Ishikawa (cell line): Measurements from ENCODE around the gene POU2F2.

Experiments
- EP300 ChIP-seq: IDR thresholded peaks from 2 replicates; pipeline ENCODE4 v1.6.1; 2012; ENCODE audit warnings: borderline replicate concordance
- NFIC ChIP-seq: IDR thresholded peaks from 2 replicates; pipeline ENCODE4 v1.6.1; 2012
- TAF1 ChIP-seq: IDR thresholded peaks from 2 replicates; pipeline ENCODE4 v1.6.1; 2012; ENCODE audit warnings: low read depth, mild to moderate bottlenecking
- TEAD4 ChIP-seq: IDR thresholded peaks from 2 replicates; pipeline ENCODE4 v1.6.1; 2012
- YY1 ChIP-seq: IDR thresholded peaks from 2 replicates; pipeline ENCODE4 v1.6.1; 2012; ENCODE audit warnings: low read depth
- TF ChIP-seq, protein P1 (sequence below): IDR thresholded peaks from 2 replicates; pipeline ENCODE4 v1.6.1; 2012; ENCODE audit warnings: low read depth, mild to moderate bottlenecking

DNA sequence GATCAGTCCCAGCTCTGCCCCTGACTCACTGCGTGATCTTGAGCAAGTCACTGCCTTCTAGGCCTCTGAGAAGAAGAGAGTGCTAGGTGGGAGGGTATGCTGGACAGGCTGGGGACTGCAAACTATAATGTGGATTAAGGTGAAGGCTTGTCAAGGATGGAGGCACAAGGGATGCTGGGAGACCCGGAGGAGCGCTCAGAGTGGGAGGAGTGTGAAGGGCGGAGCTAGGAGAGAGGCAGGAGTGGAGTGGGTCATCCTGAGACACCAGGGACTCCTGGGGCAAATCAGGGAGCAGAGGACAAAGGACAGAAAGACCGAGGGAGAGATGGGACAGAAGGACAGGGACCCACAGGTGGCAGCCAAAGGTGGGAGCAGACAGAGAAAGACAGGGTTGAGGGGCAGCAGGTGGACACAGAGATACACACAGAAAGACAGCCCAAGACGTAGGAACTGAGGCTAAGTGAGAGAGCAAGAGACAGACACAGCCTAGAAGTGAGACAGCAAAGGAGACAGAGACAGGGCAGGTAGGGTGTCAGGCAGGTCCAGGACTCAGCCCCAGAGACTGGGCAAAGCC is 64.8 kb downstream of the POU2F2 start:
- TF ChIP-seq TAF1 (no peak), EP300 (no peak), NFIC (no peak), YY1 (no peak), TEAD4 (no peak)
- TF ChIP-seq, protein P1, sequence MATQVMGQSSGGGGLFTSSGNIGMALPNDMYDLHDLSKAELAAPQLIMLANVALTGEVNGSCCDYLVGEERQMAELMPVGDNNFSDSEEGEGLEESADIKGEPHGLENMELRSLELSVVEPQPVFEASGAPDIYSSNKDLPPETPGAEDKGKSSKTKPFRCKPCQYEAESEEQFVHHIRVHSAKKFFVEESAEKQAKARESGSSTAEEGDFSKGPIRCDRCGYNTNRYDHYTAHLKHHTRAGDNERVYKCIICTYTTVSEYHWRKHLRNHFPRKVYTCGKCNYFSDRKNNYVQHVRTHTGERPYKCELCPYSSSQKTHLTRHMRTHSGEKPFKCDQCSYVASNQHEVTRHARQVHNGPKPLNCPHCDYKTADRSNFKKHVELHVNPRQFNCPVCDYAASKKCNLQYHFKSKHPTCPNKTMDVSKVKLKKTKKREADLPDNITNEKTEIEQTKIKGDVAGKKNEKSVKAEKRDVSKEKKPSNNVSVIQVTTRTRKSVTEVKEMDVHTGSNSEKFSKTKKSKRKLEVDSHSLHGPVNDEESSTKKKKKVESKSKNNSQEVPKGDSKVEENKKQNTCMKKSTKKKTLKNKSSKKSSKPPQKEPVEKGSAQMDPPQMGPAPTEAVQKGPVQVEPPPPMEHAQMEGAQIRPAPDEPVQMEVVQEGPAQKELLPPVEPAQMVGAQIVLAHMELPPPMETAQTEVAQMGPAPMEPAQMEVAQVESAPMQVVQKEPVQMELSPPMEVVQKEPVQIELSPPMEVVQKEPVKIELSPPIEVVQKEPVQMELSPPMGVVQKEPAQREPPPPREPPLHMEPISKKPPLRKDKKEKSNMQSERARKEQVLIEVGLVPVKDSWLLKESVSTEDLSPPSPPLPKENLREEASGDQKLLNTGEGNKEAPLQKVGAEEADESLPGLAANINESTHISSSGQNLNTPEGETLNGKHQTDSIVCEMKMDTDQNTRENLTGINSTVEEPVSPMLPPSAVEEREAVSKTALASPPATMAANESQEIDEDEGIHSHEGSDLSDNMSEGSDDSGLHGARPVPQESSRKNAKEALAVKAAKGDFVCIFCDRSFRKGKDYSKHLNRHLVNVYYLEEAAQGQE, result no peak
